Activated CD4-positive, alpha-beta T cell treated with anti-CD3 and anti-CD28 coated beads, Interleukin-2, Interleukin-6, amounts not matched to agents 100 ng/mL and 50 ng/mL, durations not matched to agents 16 hours and 8 hours (primary cell): Measurements from ENCODE around the gene COL4A1.

Experiments used
- DNase-seq: peaks from one replicate; pipeline ENCODE4 v3.0.0-alpha.2; 2020

The COL4A1 gene

DNA sequence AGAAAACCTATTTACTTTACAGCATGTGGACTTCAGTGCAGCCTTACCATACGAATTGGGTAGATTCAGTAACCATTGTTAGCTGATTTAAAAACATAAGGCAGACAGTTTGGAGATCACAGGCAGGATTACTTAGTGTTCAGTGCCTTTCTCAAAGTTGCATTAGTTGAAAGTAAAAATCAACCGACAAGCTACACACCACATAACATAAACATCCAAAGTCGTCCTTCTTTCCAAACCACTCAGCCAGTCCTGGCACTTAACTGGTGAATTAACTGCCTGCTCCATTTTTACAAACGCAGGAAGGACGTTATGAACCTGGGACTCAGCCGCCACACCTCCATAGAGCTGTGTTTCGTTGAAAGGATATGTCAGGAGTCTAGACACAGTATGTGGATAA, 91.4 kb downstream of the COL4A1 start:
- no peak for DNase-seq

DNA sequence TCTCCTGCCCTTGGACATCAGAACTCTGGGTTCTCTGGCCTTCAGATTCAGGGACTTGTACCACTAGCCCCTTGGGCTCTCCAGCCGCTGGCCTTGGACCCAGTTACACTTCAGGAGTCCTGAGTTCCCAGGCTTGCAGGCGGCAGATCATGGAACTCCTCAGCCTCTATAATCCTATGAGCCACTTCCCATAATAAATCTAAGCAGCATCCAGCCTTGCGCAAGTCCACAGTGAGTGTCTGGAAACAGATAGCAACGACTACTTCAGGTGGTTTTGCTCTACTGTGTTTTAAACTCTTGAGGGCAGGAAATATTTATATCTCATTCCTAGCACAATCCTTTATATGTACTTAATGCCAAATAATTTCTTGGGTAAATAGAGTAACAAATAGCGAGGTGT, 92.3 kb downstream of the COL4A1 start:
- no peak for DNase-seq

DNA sequence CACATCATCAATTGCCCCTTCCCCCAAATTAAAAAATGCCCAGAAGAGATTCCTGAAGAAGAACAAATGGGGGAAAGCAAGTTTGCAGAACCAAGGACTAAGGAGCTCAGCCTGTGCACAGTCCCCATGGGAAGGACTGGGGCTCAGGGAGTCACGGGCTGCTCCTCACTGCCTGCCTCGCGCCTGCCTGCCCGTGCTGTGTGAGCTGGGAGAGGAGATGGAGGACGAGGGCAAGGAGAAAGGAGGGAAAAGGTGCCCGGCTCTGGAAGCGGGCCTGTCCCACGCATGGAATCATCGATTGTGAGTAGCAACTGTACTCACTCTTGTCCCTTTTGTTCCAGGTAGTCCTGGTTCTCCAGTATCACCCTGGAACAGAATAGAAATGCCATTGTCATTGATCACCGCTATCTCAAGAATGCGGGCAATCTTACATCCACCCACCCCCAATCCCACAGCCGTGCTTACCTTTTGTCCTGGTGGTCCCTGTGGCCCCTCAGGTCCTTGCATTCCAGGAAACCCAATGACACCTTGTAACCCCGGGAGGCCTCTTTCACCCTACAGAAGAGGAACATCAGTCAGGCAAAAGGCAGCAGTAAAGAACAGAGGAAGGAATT, 93.4 kb downstream of the COL4A1 start:
- DNase-seq, result no peak

DNA sequence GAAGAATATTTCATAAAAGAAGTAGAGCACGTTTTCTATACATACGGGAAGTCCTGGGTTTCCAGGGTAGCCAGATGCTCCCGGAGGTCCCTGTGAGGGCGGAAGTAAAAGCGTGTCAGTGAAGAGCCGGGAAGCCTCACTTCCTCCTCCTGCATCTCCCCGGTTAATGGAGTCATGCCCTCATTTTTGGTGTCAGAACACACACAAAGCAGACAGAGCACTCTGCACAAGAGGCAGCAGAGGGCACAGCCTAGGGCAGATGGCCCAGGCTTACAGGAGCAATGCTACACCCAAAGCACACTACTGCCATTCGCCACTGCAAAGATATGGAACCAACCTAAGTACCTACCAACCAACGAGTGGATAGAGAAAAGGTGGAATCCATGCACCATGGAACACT, 94.4 kb downstream of the COL4A1 start:
- DNase-seq, result no peak

DNA sequence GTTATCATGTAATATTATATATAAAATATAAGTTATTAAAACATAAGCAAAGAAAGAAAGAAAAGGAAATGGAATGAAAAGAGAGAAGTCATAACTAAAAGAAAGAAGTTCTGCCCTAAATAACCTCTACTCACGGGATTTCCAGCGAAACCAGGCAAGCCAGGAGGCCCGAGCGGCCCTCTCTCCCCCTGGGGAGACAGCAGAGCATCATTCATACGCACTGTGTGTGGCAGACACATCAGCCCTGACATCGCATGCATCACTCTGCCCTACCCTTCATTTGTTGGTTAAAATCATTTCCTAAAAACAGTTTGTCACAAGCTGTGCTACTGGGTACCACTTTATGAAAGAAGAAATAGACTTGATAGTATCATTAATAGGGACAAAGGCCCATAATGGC, 95.2 kb downstream of the COL4A1 start:
- no peak for DNase-seq

DNA sequence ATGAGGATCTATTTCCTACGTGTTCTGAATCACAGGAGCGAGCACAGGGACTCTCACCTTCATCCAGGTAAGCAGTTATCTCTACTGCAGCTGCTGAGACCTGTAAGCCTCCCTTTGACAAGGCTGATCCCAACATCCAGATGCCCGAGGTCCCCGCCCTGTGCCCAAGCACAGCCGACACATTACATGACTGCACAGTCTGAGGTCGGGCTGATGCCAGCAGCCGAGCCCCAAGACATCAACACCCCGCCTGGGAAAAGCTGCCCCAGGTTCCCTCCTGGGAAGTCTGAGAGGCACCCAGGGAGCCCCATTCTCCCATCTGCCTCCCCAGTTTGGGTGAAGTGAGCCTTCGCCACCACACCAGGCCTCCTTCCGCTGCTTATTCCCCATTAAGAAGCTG, 95.9 kb downstream of the COL4A1 start:
- no peak for DNase-seq

DNA sequence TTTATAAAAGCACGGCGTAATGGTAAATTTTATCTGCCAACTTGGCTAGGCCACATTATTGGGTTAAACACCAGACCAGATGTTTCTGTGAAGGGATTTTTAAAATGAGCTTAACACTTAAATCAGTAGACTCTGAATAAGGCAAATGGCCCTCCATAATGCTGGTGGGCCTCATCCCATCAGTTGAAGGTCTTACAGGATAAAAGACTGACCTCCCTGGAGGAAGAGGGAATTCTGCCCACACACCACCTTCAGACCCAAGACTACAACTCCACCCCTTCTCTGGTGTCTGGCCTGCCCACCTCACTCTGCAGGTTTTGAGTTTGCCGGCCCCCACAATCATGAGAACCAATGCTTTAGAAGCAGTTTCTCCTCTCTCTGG, 96.4 kb downstream of the COL4A1 start:
- DNase-seq, result no peak

DNA sequence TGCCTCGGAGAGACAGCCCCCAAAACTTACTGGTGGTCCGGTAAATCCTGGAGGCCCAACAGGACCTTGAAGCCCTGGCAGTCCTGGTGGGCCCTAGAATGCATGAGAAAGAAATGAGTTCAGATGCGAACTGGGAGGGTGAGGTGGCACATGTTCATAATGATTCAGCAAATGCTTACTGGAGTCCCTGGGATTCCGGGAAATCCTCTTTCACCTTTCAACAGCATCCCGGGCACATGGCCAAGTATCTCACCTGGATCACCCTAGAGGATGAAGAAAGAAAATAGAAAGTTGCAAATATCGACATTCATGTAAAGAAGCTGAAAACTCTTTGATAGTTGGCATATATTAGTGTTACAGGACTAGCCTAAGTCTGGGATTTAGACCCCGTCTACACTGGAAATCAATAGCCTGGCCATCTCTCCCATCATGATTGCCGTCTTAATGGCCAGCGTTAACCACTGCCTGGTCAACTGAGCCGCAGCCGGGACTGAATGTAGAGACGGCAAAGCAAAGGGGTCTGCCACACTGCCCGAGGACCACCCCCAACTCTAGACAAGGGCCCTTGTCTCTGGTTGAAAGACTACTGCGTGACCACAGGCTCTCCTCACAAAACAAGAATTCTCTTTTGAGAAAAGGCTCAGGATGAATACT, 96.9 kb downstream of the COL4A1 start:
- no peak for DNase-seq

DNA sequence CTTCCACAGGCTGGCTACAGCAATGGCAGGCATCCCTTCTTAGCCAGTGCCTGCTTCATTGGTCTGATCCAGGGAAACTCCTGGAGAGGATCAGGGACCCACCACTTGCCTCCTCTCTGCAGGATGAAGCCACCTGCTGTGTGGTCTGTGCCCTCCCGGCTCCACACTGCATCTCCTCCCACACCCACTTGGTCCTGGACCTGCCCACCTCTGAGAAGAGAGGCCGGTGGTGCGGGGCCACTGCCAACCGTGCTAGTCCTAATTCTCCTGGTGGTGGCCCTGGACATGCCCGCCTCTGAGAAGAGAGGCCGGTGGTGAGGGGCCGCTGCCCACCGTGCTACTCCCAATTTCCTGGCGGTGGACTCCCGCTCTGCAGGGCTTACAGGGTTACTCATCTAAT, 98.8 kb downstream of the COL4A1 start:
- no peak for DNase-seq

DNA sequence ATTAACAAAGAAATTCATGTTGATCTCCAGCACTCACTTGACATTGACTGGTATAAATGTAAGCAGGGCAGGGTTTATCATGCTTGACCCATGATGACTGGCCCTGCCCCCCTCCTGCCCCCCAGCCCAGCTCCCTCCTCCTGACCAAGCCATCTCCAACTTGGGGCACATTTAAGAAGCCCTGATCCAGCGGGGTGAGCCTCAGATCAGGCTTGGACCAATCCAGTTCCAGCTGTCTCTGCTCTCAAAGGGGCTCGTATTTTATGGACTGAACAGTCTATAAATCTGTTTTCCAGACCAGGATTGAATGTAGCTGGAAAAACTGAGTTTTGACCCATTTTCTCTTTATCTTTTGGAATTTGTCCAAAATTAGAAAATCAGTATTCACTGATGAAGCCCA, 100.0 kb downstream of the COL4A1 start:
- no peak for DNase-seq

DNA sequence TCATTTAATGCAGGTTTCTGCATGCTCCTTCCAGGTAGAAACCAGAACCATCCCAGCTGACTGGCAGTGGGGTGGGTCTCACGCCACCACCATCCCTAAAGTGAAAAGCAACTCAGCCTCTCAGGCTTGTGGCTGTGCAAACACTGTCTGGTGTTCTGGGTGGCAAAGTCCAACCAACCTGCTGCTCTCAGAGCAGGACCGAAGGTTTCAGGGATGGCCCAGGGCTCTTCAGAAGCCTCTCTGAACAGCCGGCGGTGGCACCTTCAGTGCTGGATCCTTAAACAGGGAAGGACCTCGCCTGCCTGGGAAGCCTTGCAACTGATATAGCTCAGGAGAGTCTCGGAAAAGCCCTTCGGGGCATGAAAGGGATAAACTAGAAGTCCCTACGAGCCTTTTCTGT, 100.8 kb downstream of the COL4A1 start:
- DNase-seq, result no peak

DNA sequence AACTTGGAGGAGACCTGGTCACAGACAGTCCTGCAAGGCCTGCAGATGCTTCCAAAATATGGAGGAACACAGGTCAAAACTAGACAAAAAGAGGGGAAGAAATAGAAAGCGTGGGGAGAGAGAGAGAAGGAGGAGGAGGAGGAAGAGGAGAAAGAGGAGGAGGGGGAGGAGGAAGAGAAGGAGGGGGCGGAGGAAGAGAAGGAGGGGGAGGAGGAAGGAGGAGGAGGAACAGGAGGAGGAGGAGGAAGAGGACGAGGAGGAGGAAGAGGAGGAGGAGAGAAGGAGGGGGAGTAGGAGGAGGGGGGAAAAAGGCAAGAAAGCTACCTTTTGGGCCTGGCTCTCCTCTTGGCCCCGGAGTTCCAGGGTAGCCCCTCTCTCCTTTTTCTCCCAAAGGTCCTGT, 105.8 kb downstream of the COL4A1 start:
- no peak for DNase-seq

DNA sequence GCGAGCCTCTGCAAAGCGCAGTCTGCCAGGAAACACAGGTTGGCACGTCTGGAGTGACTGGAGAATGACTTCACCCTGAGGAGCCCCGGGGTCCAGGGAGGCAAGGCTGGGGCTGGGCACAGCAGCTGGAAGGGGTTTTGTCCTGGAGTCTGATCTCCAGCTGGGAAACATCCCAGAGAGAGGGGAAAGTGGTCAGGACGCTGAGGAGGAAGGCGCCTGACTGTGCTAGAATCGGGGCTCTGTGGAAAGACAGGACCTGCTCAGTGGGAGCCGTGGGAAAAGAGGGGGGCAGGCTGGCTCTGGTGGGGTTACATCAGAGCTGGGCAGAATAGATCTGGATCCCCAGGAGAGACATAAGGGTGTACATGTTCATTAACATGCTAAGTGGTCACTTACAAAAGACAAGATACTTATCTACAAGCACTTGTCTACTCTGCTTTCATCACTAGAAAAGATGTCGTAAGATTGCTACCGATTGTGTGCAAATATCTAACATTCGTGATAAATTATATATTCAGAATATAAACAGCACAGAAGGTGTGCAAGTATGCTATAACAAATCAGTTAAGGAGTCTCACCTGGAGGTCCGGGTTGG, 106.6 kb downstream of the COL4A1 start:
- DNase-seq, result no peak

DNA sequence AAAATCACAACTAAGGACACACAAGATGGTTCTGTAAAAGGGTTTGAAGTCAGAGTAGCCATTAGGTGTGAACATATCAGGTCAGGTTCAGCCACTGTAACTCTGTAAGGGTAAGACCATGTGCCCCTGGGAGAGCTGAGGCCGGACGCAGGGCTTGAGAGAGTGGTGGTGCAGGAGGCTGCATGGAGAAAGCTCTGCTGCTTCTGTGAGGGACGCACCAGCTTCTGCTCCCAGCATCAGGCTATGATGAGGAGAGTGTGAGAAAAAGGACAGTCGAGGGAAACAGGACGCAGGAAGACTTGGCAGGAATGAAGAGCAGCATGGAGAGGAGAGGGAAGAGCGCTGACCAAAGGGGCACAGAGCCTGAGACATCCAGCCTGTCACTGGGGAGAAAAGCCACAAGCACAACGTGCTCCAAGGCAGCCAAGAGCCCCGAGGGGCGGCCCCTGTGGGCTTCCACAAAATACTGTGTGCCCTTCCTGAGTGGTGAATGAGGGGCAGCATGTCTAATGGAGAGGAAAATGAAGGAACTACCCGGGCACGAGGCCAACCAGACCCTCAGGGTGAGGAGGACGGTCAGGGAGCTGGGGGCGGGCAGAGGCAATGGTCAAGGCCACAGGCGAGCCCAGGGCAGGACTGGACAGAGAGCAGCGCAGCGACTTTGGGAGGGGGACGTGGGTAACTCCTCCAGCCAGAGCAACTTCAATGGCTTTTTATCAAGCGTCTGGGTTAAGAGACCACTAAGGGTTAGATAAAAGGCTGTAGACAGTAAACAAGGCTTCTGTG, 107.7 kb downstream of the COL4A1 start:
- no peak for DNase-seq

DNA sequence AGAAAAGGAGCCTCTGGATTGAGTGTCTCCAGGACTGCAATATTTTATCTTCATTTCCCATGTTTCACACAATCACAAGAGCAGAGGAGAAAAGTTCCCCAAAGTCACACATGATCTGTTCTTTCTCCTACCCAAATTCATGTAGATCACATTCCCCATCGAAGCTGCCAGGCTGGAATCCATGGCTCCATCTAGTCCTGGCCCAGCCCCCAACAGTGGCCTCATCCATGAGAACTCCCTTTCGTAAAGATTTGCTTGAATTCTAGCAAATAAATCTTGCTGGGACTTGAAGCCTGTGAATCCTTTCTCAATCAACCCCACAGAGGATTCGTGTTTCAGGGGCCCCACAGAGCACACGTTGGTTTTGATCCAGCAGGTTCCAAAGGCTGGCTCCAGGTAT, 109.5 kb downstream of the COL4A1 start:
- no peak for DNase-seq

DNA sequence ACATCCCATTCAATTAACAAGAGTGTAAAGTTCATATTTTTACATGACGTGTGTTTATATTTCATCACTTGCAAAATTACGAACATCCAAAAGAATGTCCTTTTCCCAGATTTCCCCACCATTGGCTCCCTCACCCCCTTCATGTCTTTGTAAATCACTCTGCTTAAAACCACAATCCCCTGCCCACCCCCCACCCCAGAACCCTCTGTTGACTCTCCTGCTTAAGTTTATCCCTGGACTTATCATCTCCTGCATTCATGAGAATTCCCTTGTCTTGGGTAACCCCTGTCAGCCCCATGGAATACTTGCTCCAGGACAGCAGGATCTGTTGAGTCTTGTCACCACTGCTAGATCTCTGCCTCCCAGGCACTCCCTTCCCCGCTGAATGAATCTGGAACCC, 109.9 kb downstream of the COL4A1 start:
- no peak for DNase-seq

DNA sequence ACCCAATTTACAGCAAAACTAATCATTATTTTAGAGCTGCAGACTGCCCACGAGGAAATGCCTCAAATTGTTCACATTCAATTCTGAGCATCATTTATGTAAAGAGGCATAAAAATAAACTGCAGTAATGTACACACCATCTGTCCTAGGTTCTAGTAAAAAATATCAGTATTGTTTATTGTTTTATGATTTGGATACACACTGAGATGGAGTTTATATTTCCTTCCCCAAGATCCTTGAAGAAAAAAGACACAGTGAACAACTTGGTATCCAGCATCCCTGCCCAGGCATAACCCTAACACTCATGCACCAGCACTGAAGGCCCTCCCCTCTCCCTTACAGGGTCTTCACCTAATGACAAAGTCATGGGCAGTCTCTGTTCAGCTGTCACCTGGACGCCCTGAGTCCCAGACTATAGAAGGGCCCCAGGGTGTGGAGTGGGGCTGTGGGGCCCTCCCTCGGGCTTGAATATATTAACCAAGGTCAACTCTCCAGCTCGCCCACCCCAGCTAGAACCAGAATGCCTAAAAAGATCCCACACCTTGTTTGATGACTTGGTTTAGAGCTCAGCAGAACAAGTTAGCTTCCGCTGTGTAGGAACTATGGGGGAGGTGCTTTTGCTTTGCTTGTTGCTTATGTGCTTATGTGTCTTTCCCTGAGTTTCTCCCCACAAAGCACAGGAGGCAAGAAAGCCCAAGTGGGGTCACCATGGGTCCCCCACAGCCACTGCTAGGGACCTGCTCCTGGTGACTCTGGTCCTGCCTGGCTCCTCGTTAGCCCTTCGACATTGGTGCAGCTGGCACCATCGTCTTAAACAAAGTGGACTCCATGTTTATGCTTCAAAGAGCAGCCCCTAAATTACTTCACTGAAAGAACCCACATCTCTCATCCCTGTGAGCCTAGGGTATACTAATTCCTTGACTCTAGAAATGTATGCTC, 111.1 kb downstream of the COL4A1 start:
- DNase-seq, result no peak

DNA sequence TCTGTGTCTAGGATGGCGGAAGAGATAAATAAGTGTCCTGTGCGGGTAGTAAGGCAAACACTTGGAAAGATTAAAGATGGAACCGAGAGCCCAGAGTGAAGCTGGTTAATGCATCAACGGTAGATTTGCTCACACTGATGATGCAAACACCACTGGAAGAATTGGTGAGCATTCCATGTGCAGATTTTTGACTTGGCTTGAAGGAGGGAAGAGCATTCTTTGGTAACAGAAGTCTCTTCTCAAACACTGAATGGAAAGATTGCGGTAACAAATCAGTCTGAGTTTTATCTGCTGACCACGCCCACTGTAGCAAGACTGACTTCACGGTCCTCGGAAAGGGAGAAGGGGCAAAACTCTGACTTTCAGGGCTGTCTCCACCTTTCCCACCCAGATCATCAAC, 112.5 kb downstream of the COL4A1 start:
- DNase-seq, result no peak

DNA sequence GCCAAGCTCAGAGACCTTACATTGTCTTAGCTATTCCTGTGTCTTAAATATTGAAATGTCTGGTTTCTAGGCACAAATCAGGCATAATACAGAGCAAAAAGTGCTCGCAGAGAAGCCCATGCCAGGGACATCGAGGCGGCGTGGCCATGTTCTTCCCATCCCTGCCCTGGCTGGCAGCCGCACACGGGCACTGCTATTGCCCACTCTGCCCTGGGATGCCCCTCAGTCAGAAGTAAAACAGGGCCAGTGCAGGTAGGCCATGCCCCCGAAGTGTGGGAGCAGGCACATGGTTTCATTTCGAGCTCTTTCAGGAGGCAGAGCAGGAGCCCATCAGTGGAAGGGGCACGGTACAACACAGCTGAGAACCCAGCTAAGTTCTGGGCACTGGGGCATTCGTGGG, 113.5 kb downstream of the COL4A1 start:
- DNase-seq, result no peak

DNA sequence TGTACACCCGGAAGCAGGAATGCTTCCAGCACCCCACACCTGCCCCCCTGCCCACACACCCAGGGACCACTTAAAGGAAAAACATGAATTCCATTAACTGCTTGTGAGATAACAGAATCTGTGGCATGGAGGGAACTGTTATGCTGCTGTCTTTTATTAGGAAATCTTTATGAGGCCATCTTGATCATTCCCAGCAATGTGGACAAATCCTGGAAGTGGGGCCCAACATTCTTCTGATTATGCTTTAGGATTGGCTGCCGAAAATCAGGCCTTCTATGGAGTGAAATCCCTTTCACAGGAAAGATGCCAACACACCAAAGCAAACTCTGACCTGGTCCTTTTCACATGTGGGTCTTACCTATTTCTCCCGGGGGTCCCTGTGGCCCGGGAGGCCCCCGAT, 114.5 kb downstream of the COL4A1 start:
- no peak for DNase-seq

DNA sequence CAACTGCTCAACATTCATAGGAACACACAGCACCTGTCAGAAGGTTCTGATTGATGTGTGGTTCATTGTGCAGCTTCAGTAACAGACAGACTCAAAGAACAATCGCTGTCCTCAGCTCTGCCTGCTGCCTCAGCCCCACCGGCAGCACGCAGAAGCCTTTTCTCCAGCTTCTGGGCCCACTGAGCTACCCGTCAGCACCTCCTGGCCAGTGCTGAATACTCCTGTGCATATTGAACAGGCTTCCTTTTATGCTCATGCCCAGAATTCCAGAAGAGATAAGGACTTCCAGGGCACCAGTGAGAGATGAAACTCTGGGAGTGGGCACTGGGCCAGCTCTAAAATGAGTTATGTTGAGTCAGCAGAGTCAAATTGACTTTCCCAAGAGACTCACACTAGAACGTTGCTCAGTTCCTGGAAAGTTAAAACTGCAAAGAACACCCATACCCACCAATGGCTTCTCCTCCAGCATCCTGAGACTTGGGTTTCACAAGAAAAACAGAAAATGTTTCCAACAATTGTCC, 119.3 kb downstream of the COL4A1 start:
- no peak for DNase-seq

DNA sequence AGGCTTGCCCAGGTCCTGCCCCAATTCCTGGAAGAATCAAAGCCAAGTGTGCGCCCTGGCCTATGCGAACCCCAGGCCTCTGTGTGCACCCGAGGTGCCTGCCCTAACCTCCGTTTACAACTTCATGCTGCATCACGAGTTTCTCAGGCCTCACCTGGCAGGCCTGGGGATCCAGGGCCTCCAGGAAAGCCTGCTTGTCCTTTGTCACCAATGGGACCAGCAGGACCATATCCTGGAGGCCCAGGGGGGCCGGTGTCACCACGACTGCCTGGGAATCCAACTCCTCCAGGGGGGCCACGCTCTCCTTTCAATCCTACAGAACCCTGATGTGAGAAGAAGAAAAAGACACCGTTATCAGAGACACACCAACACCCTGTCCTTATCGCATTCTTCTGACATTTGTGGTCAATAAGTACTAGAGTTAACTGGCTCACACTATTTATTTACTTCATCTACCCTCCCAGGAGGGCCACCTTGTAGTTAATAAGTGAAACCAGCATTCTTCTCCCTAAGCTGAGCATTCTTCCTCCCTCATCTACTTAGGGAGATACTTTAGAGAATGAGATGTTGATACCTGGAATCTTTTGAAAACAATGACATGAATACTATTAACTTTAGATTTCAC, 120.6 kb downstream of the COL4A1 start:
- no peak for DNase-seq
